SK-N-SH treated with all-trans-retinoic acid at 6 μM for 48 hours (cell line): Measurements from ENCODE around the gene SOHLH2.

Experiments
- CSDC2 ChIP-seq: fragments of 250-450 bp; sonication (Bioruptor Pico); IDR thresholded peaks from 2 replicates; pipeline ENCODE4 v1.5.0; 2020; ENCODE audit warnings: mild to moderate bottlenecking, moderate library complexity
- ESRRG ChIP-seq: fragments of 250-450 bp; sonication (Bioruptor Pico); IDR thresholded peaks from 2 replicates; pipeline ENCODE4 v1.6.1; 2021; ENCODE audit warnings: mild to moderate bottlenecking
- SNAI2 ChIP-seq: fragments of 250-450 bp; sonication (Bioruptor Pico); IDR thresholded peaks from 2 replicates; pipeline ENCODE4 v1.5.0; 2020; ENCODE audit warnings: mild to moderate bottlenecking, moderate library complexity
- TOX ChIP-seq: fragments of 250-450 bp; sonication (Bioruptor Pico); IDR thresholded peaks from 2 replicates; pipeline ENCODE4 v1.8.0; 2021; ENCODE audit warnings: mild to moderate bottlenecking, moderate library complexity, borderline replicate concordance
- ZFP30 ChIP-seq: fragments of 450-650 bp; formaldehyde crosslinking; IDR thresholded peaks from 2 replicates; pipeline ENCODE4 v1.5.0; 2022; ENCODE audit warnings: mild to moderate bottlenecking, moderate library complexity
- TF ChIP-seq, protein P1 (sequence below): fragments of 250-450 bp; sonication (Bioruptor Pico); IDR thresholded peaks from 2 replicates; pipeline ENCODE4 v1.8.0; 2020; ENCODE audit warnings: mild to moderate bottlenecking, moderate library complexity, borderline replicate concordance

DNA sequence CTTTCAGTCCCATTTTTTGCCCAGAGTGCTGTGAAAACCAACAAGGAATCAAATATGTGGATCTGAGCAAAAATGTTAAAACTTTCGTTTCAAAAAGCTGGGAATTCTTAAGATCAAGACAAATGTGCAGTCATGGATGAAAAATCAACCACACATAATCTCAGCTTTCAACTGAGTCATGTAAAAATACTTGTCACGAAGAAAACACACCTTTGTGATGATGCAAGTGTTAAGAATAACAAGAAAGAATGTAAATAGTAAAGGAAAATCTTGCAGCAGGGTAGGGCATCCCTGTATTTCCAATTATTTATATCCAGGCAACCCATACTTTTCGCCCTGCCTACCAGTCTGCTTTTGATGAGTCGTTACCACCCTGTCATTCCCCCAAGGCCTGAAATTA is 55.7 kb downstream of the SOHLH2 start:
- TF ChIP-seq CSDC2 (no peak), ESRRG (CRISPR knock-in tag) (no peak), SNAI2 (CRISPR knock-in tag) (no peak), ZFP30 (no peak), TOX (CRISPR knock-in tag) (no peak)
- TF ChIP-seq, protein P1, sequence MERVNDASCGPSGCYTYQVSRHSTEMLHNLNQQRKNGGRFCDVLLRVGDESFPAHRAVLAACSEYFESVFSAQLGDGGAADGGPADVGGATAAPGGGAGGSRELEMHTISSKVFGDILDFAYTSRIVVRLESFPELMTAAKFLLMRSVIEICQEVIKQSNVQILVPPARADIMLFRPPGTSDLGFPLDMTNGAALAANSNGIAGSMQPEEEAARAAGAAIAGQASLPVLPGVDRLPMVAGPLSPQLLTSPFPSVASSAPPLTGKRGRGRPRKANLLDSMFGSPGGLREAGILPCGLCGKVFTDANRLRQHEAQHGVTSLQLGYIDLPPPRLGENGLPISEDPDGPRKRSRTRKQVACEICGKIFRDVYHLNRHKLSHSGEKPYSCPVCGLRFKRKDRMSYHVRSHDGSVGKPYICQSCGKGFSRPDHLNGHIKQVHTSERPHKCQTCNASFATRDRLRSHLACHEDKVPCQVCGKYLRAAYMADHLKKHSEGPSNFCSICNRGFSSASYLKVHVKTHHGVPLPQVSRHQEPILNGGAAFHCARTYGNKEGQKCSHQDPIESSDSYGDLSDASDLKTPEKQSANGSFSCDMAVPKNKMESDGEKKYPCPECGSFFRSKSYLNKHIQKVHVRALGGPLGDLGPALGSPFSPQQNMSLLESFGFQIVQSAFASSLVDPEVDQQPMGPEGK, result no peak
